Right atrium auricular region (tissue), 2 donors: ENCODE measurements around the gene SAMD4A. TPM values are rescaled to one million over a fixed set of nuclear protein-coding genes. Genes with fewer than 3 reads are reported as not detected.

Experiments used
- DNase-seq: peaks from one replicate; pipeline ENCODE4 v3.0.0-alpha.2; 2019; ENCODE audit warnings: low spot score
- H3K27ac ChIP-seq, 2 donors: fragments of 200-600 bp; sonication (generic); 1 replicate in 1 of 2; 2 replicates in 1 of 2; pipeline ENCODE4 v1.5.1; 2016 to 2019
- H3K27me3 ChIP-seq, 2 donors: fragments of 200-600 bp; sonication (generic); one replicate each; pipeline versions ENCODE4 v1.5.1 to v1.6.0; 2017 to 2019
- H3K36me3 ChIP-seq: fragments of 200-600 bp; sonication (generic); one replicate; pipeline ENCODE4 v1.5.1; 2016
- H3K4me1 ChIP-seq, 2 donors: fragments of 200-600 bp; sonication (generic); one replicate each; pipeline versions ENCODE4 v1.5.1 to v1.6.0; 2017 to 2019
- H3K4me3 ChIP-seq, 2 donors: fragments of 200-600 bp; sonication (generic); 1 replicate in 1 of 2; 2 replicates in 1 of 2; pipeline ENCODE4 v1.5.1; 2017 to 2019; ENCODE audit warnings: mild to moderate bottlenecking in 1 of 2, moderate library complexity in 1 of 2
- H3K9me3 ChIP-seq, 2 donors: fragments of 200-600 bp; sonication (generic); one replicate each; pipeline ENCODE4 v1.5.1; 2019
- total RNA-seq, 2 donors: library from RNA; depleted of rRNA; stranded (reverse); fragments of >200 nt; gene quantifications; one replicate each; pipeline ENCODE4 v1.1.0, GENCODE V29; 2016
- TF ChIP-seq, protein P1 (sequence below), 2 donors: fragments of 200-600 bp; sonication (generic); IDR thresholded peaks; one replicate each; pipeline ENCODE4 v1.5.1; 2019; ENCODE audit warnings: antibody characterized with exemption in 2 of 2

Gene SAMD4A
- total RNA-seq, 2 donors from 2014 or later, result 74.5 to 102 TPM

DNA sequence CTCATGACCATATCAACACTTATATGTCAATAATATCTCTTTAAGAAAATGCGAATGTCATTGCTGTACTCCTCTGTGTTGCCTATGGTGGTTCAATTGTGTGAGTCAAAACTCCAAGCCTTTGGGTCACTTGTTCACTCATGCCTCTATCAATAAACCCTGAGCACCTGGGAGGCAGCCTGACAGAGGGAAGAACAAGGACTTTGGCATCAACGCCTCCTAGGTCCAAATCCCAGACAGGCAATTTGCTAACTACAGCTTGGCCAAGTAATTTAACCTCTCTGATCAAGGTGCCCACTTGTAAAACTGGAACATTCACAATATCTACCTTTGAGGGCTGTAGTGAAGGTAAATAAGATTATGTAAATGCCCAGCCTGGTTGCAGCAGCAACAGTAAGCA lies 137.8 kb downstream of the SAMD4A start:
- no peak overlapping the region for H3K4me3 ChIP-seq
- no peaks in the 10 kb centered on the region for H3K9me3 ChIP-seq
- H3K27me3 ChIP-seq, result no peaks in the 10 kb centered on the region
- H3K27ac ChIP-seq, result peak overlapping the region; percentile 23 to 97
- TF ChIP-seq, protein P1, sequence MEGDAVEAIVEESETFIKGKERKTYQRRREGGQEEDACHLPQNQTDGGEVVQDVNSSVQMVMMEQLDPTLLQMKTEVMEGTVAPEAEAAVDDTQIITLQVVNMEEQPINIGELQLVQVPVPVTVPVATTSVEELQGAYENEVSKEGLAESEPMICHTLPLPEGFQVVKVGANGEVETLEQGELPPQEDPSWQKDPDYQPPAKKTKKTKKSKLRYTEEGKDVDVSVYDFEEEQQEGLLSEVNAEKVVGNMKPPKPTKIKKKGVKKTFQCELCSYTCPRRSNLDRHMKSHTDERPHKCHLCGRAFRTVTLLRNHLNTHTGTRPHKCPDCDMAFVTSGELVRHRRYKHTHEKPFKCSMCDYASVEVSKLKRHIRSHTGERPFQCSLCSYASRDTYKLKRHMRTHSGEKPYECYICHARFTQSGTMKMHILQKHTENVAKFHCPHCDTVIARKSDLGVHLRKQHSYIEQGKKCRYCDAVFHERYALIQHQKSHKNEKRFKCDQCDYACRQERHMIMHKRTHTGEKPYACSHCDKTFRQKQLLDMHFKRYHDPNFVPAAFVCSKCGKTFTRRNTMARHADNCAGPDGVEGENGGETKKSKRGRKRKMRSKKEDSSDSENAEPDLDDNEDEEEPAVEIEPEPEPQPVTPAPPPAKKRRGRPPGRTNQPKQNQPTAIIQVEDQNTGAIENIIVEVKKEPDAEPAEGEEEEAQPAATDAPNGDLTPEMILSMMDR (IDR thresholded peaks at IDR 0.05), result no peak
- H3K4me1 ChIP-seq, result peaks cover 0 to 40% of the 10 kb centered on the region in 2 donors
- H3K36me3 ChIP-seq, result peaks cover 7% of the 10 kb centered on the region
- DNase-seq, result no peak

DNA sequence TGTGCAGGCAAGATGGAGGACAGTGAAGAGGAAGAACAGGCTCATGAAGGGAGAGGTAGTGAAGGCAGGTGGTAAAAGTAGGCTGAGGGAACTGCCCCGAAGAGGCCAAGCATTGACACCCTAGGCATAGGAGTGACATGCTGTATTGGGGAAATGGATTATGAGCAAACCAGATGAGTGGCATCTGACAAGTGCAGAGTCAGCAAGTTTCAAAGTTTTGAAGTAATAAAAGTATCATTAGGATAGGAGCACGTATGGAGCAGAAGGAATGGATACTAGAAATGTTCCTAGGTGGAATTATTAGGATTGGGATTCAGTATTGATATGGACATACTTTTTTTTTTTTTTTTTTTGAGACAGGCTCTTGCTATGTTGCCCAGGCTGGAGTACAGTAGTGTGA lies 139.8 kb downstream of the SAMD4A start:
- Histone ChIP-seq H3K4me3 (no peak overlapping the region), H3K36me3 (peaks cover 7% of the 10 kb centered on the region), H3K27ac (peak overlapping the region in 1 of 2 donors; percentile 53), H3K27me3 (no peaks in the 10 kb centered on the region), H3K9me3 (no peaks in the 10 kb centered on the region), H3K4me1 (peaks cover 0 to 45% of the 10 kb centered on the region in 2 donors)
- DNase-seq, result no peak
- TF ChIP-seq, protein P1 (IDR thresholded peaks at IDR 0.05), result no peak

DNA sequence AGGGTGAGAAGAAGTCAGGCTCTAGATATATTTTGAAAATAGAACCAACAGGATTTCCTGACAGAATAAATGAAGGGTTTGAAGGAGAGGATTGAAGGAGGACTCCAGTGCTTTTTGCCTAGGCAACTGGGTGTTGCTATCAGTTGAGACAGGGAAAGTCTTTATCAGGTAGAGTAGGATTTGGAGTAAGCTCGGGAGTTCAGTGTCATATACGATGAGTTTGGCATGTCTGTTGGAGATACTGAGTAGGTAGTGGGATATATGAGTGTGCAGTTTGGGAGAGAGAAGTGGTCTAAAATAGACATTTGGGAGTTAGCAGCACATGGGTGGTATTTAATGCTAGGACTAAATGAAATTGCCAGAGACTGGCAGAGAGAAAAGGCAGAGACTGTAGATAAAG lies 141.2 kb downstream of the SAMD4A start:
- TF ChIP-seq, protein P1 (IDR thresholded peaks at IDR 0.05), result no peak
- Histone ChIP-seq H3K36me3 (no peaks in the 10 kb centered on the region), H3K4me1 (peaks cover 0 to 55% of the 10 kb centered on the region in 2 donors), H3K4me3 (no peak overlapping the region), H3K27me3 (no peaks in the 10 kb centered on the region), H3K9me3 (no peaks in the 10 kb centered on the region), H3K27ac (peak overlapping the region; percentile 26 to 53)
- DNase-seq, result no peak

DNA sequence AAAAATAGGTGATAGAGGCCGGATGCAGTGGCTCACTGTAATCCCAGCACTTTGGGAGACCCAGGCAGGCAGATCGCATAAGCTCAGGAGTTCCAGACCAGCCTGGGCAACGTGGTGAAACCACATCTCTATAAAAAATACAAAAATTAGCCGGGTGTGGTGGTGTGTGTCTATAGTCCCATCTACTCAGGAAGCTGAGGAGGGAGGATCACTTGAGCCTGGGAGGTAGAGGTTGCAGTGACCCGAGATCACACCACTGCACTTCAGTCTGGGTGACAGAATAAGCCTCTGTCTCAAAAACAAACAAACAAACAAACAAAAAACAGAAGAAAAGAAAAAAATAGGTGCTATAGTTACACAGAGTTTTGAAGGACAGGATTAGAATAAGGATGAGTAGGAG lies 142.1 kb downstream of the SAMD4A start:
- H3K36me3 ChIP-seq, result no peaks in the 10 kb centered on the region
- no peaks in the 10 kb centered on the region for H3K9me3 ChIP-seq
- DNase-seq, result no peak
- TF ChIP-seq, protein P1 (IDR thresholded peaks at IDR 0.05), result no peak
- no peak overlapping the region for H3K4me3 ChIP-seq
- H3K27ac ChIP-seq, result peak overlapping the region in 1 of 2 donors; percentile 53
- H3K27me3 ChIP-seq, result no peaks in the 10 kb centered on the region
- peaks cover 0 to 57% of the 10 kb centered on the region in 2 donors for H3K4me1 ChIP-seq

DNA sequence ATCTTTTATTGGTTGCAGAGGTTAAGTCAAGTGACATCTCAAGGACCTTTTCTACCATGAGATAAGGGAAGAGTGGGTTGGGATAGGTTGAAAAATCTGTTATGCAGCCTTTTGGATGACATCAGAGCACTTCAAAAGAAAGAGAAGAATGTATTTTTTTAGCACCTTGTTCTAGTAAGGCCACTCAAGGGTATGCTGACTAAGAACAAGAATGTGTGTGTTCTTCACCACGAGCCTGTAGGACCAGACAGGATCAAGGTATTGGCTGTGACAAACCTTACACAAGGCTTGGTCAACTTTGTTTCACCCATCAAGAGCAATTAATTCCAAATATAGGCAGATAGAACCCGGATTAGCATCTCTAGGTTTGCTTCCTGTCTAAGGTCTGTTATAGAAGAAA lies 142.5 kb downstream of the SAMD4A start:
- Histone ChIP-seq H3K27ac (peak overlapping the region in 1 of 2 donors; percentile 53), H3K9me3 (no peaks in the 10 kb centered on the region), H3K27me3 (no peaks in the 10 kb centered on the region), H3K36me3 (no peaks in the 10 kb centered on the region), H3K4me3 (no peak overlapping the region), H3K4me1 (peaks cover 0 to 61% of the 10 kb centered on the region in 2 donors)
- no peak for DNase-seq
- TF ChIP-seq, protein P1 (IDR thresholded peaks at IDR 0.05), result no peak

GRCh38 chr14:54709867-54710266 lies 142.9 kb downstream of the SAMD4A start:
- Histone ChIP-seq H3K9me3 (no peaks in the 10 kb centered on the region), H3K27ac (peak overlapping the region in 1 of 2 donors; percentile 53)
- DNase-seq, result no peak

More at GRCh38 chr14:54709867-54710266, 142.9 kb downstream of the SAMD4A start:
- TF ChIP-seq, protein P1 (IDR thresholded peaks at IDR 0.05), result no peak
- no peaks in the 10 kb centered on the region for H3K36me3 ChIP-seq
- H3K4me3 ChIP-seq, result no peak overlapping the region
- peaks cover 0 to 63% of the 10 kb centered on the region in 2 donors for H3K4me1 ChIP-seq
- no peaks in the 10 kb centered on the region for H3K27me3 ChIP-seq
